Stimulated activated CD4-positive, alpha-beta T cell treated with anti-CD3 and anti-CD28 coated beads, Interleukin-12 subunit alpha, Interleukin-12 subunit beta, amount 100 ng/mL, for 4 hours (primary cell): Measurements from ENCODE around the gene PRKCQ.
A peak's percentile ranks its signal among the peaks of the same experiment; 100 is the strongest.
"Not testable (repeated sequence)": the region's sequence is repeated elsewhere in the genome, so short reads cannot be mapped to it uniquely, and the experiment has no call there.

Experiments
- DNase-seq: peaks from one replicate; pipeline ENCODE4 v3.0.0-alpha.2; 2020

The PRKCQ gene

DNA sequence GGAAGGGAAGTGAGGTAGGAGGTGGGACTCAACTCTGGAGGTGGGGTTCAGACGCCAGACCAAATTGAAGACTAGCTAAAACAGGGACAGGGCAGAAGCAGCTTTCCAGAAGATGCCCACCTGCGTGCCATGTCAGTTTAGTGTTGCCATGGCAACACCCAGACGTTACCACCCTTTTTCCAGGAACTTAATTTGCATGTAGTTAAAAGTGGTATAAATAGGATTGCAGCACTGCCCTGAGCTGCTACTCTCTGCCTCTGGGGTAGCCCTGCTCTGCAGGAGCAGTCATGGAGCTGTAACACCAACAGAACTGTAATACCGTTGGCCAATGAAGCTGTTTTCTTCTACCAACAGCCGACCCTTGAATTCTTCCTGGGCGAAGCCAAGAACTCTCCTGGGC, 93.8 kb downstream of the PRKCQ start:
- DNase-seq, result no peak

DNA sequence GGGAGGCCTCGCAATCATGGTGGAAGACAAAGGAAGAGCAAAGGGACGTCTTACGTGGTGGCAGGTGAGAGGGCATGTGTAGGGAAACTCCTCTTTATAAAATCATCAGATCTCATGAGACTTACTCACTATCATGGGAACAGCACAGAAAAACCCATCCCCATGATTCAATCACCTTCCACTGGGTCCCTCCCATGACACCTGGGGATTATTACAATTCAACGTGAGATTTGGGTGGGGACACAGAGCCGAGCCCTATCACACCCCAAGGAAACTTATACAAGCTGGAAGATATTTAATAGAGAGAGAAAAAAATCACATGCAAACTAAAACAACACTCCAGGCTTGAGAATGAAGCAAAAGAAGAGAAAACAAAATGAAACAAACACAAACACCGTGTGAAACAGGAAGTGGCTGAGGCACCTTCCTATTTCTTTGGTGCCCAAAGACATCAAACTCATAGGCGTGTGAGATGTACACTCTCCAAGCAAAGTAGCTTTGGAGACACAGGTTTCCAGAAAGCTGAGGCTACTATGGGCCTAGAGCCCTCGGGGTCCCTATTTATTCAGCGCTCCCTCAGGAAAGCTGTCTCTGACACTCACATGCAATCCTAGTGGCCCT, 97.2 kb downstream of the PRKCQ start:
- DNase-seq, result no peak

- DNase-seq, result no peak
Observed at GRCh38 chr10:6478722-6479121, 101.4 kb downstream of the PRKCQ start.

DNA sequence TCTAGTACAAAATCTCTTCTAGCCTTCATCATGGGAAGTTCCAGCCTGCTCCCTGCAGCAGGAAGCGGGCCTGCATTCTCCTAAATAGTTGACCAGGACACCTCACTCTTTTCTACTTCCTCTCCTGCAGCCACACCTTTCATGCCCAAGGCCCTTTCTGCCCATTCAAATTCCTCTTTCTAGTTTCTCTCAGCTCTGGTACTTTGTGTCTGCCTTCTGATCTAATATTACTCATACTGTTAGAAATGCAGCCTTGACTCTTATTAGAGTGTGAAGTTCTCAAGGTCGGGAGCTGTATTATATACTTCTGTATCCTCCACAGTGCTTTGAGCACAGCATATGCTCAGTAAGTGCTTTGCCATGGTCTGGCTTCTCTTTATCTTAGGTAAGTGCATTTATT, 103.1 kb downstream of the PRKCQ start:
- DNase-seq, result no peak

GRCh38 chr10:6474871-6475270, 105.2 kb downstream of the PRKCQ start:
- no peak for DNase-seq

GRCh38 chr10:6473901-6474370, 106.1 kb downstream of the PRKCQ start:
- no peak for DNase-seq

DNA sequence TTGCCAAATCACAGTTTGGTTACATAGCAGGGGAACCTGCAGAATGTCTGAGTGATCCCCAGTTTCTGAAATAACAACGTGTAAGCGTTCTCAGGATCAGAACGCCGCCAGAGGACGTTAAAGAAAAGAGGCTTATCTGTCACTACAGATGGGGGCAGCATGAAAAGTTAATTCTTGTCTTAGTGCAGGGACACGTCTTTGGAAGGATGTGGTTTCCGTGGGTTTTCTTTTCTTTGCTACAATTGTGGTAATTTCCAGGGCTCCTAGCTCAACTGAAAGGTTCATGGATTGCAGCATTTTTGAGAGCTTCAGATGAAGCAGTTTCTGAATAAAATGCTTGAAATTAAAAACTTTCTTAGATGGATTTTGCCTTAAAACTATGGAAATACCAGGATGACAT, 106.6 kb downstream of the PRKCQ start:
- DNase-seq, result no peak

DNA sequence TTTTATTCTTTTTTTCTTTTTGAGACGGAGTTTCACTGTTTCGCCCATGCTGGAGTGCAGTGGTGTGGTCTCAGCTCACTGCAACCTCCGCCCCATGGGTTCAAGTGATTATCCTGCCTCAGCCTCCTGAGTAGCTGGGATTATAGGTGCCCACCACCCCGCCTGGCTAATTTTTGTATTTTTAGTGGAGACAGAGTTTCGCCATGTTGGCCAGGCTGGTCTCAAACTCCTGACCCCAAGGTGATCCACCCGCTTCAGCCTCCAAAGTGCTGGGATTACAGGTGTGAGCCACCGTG, 107.4 kb downstream of the PRKCQ start:
- not testable (repeated sequence) for DNase-seq

DNA sequence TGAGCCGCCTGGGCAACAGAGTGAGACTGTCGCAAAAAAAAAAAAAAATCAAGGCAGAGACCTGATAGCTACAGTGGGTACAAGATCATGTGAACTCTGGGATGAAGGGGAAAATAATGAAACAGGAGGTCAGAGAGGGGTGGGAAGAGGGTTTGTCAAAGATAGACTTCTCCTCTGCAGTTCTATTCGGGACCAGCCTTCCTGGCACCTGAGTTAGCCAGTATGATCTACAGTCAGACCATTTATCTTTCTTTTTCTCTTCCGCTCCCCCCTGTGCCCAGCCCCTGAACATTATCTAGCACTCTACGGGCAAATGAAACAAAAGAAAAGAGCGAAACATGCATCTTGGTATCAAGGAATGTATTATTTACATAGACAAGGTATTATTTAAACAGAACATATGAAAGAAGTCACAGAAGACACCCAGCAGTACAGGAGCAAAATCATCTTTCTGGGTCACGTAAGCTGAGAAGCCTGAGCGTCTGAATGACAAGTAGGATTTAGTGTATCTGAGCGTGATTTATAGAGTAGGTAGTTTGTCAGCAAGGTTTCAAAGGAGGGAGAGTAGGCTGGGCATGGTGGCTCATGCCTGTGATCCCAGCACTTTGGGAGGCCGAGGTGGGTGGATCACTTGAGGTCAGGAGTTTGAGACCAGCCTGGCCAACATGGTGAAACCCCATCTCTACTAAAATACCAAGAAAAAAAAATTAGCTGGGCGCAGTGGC, 109.0 kb downstream of the PRKCQ start:
- no peak for DNase-seq

GRCh38 chr10:6469661-6470060, 110.4 kb downstream of the PRKCQ start:
- DNase-seq, result no peak

DNA sequence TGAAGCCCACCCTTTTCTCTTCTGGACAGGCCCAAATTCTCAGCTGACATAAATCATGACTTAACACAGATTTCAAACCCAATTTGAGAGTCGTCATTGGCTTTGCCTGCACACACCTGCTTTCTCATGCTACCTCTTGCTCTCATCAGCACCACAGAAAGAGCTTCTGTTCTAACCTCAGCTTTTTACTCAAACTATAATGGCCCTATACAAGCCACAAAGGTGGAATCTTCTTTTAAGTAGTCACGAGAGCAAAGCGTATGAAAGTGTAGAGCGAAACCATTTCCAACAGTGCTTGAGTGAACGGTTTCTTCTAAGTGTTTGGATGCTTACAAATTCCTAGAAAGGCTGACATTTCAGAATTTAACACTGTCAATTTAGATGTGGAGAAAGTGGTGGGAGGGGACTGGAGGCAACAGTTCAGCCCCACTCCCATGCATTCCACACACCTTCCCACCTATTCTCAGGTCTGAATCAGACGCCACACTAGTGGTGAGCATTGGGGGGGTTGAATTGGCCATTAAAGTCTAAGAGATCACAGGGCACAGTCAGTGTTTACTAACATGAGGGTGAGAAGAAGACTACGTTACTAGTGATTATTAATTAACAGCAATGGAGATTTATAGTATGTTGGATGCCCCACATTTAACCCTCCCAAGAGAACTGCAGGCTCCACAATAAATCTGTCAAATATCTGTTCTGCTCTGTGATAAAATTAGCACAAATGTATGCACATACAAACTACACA, 114.0 kb downstream of the PRKCQ start:
- DNase-seq, result peak; percentile 10

- DNase-seq, result no peak
Observed at GRCh38 chr10:6465437-6465836, 114.6 kb downstream of the PRKCQ start.

DNA sequence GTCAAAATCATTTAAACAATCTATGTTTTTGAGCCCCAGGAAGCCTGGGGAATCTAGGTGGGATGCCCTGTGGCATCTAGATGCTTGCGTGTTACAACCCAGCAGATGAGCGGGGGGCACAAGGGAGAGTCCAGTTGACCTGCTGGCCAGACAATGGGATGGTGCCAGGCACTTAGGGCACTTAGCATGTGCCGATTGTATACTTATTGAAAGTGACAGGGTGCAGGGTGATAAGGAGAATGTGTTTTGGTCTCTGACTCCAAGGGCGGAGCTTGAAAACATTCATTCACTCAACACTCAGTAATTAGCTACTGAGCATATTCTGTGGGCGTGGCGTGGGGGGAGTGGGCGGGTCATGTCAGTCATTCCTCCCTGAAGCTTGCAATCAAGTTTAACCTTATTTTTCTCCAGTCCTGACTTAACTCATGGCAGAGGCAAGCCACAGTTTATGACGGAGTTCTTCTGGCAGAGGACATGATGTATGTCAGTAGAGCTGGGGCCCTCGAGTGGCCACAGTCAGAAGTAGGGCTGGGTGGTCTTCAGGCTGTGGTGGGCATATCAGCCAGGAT, 115.1 kb downstream of the PRKCQ start:
- no peak for DNase-seq

DNA sequence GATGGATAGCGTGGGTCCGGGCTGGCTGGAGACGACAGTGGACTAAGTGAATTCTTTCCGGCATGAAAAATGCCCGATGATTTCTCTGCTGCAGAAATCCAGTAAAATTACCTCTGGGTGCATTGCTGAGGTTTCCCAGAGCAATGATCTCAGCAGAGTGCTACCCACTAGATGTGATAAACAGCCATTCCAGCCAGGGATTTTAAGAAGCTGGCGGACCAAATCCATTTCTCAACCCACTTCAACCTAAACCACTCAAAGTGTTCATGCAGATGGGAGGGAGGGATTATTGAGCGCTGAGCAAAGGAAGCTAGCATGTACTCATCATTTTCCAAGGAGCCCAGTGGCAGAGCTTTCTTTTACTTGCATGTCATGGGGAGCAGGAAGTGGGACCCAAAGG, 116.7 kb downstream of the PRKCQ start:
- no peak for DNase-seq

DNA sequence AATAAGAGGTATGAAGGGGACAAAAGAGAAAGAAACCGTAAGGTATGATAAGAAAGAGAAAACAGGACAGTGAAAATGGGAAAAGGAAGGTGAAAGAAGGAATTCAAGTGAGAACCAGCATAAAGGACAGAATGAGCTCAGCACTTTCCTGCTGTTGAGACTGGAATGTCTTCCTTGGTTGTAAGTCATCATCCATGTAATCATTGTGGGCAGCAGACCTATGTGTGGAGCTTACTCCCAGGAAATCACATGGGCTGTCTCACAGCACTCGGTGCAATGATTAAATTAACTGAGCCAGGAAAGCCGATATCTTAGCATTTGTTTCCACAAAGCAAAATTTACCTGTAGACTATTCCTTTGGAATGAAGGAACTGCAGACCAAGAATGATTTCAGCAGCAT, 118.1 kb downstream of the PRKCQ start:
- DNase-seq, result no peak

- DNase-seq, result no peak
Observed at GRCh38 chr10:6460861-6461409, 119.1 kb downstream of the PRKCQ start.

DNA sequence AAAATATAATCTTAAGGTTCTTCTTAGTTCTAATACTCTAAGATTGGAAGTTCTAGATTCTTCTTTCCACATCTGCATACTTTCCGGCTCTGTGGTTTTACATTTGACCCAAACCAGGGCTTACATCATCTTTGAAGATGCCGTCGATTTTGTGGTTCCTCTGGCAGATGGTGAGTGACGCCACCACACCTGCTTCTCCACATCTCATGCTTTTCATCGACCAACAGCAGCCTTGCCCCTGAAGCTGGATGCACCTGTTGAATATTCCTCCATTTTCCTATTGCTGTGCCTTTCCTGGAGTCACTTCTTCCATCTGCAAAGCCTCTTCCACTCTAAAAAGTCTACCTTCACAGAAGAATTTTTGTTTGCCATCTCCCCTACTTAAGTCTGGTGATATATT, 121.3 kb downstream of the PRKCQ start:
- no peak for DNase-seq

DNA sequence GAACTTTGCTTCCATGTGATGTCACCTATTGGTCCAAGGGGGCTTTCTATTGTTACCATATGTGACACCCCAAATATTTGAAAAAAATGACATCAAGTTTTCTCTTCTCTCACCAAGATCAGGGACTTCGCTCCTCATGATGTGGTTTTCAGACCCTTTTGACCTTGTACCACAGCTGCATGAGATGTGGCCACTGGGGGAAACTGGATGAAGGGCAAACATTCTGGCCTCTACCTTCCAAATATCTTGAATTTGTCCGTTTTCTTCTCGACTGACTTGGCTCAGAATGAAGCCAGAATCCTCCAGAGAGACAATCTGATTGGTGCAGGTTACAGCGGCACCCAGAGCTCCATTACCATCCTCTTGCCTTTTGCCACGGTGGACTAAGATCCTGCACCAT, 122.7 kb downstream of the PRKCQ start:
- DNase-seq, result no peak

DNA sequence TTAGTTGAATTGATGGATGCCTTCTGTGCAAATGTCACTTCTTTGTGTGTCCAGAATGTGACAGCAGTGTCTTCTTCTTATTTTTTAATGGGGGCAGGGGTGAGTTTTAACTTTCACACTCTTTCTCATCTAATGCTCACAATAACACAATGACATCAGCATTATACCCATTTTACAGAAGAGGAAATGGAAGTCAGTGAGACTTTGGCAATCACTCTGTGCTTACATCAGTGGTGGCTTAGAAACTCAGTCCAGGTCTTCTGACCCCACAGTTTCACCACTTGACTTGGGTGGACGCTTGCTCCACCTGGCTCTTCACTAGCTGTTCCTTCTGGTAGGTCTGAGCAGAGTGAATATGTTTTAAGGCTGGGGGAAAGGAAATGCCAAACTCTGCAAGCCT, 124.0 kb downstream of the PRKCQ start:
- DNase-seq, result no peak

GRCh38 chr10:6455592-6455991, 124.5 kb downstream of the PRKCQ start:
- no peak for DNase-seq

GRCh38 chr10:6446711-6447110, 133.4 kb downstream of the PRKCQ start:
- no peak for DNase-seq

DNA sequence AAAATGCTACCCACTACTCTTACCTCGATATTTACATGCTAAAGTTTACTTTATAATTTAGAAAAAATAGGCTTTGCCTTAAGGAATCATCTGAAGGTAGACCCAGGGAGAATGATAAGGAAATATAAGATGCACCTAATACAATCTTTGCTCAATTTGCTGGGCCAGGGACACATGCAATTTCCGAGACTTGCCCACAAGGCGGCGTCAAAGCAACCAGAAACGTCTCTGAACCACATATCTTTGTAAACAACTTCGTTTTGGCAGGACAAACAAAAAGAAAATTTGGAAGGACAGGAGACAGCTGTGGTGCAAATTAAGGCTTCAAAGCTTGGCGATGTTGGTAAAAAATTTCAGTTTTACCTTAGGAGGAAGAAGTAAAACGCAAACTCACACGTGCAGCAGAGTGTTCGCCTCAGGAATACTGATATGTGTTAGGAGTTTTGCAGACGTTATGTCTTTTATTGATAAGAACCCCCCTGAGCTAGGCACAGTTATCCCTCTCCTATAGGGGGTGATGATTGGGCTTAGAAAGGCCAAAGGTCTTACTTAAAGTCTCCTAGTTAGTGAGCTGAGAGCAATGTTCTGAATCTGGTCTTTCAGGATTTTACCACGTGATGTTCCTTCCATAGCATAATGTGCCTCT, 134.3 kb downstream of the PRKCQ start:
- peak; percentile 57 for DNase-seq

GRCh38 chr10:6439875-6440274, 140.2 kb downstream of the PRKCQ start:
- not testable (repeated sequence) for DNase-seq
